ENCODE data around the gene KATNBL1.
"Not testable (repeated sequence)": the region's sequence is repeated elsewhere in the genome, so short reads cannot be mapped to it uniquely, and the experiment has no call there.

KATNBL1 gene

DNA sequence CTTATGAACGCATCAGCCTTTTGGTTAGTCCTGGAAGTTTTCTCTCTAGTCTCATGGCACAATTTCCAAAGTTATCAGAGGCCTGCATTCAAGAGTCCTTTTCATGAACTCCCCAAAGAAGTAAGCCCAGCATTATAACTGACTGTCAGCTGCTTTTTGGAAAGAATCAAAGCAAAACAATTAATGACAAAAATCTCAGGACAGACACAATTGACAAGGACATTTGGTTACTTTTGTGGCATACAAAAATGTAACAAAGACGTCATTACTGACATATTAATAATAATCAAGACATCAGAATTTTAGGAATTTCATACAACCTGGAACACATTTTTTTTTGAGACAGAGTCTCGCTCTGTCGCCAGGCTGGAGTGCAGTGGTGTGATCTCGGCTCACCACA lies 21.2 kb downstream of the KATNBL1 start:
- DNase-seq: no peak

DNA sequence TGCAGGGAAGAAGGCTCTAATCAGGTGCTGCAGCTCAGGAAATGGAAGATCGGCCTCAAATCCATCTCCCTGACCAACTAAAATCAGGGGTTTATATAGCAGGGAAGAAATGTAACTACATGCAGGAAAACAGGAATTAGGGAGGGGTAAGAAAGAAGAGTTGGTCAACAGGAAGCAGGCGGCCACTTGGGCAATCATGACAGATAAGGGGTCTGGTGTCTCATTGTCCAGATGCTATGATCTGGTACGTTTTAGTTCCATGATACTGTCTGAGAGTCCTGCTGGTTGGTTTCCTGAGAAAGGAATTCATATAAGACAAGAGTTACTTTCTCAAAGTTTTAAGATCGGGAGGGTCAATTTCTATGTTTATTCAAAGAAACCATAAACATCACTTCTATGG lies 24.2 kb downstream of the KATNBL1 start:
- no peak for DNase-seq

DNA sequence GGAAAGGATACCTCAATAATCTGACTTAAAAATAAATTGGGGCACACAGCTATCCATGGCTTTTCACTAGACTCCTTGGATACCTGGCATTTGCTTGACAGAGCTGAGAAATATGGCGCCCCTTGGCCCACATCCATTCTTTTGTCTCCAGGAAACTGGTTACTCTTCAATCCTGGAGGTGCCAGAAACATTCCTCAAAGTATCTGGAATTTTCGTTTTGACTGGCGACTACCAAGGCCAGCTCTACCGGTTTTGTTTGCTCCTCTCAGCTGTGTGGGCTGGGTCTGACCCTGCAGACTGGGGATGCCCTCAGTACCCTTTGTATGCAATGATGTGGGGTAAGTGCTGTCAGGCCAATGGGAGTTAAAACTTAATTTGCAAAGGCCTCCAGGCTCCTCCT lies 27.0 kb downstream of the KATNBL1 start:
- DNase-seq: no peak

DNA sequence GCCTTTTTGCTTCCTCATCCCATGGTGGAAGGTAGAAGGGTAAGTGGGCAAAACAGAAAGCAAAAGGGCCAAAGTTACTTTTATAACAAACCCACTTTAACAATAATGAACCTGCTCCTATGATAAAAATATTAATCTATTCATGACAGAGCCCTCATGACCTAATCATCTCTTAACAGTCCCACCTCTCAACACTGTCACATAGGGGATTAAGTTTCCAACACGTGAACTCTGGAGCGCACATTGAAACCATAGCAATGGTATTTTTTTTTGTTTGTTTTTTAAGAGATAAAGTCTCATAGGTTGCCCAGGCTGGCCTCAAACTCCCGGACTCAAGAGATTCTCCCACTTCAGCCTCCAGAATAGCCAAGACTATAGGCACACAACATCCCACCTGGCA lies 30.7 kb downstream of the KATNBL1 start:
- no peak for DNase-seq

DNA sequence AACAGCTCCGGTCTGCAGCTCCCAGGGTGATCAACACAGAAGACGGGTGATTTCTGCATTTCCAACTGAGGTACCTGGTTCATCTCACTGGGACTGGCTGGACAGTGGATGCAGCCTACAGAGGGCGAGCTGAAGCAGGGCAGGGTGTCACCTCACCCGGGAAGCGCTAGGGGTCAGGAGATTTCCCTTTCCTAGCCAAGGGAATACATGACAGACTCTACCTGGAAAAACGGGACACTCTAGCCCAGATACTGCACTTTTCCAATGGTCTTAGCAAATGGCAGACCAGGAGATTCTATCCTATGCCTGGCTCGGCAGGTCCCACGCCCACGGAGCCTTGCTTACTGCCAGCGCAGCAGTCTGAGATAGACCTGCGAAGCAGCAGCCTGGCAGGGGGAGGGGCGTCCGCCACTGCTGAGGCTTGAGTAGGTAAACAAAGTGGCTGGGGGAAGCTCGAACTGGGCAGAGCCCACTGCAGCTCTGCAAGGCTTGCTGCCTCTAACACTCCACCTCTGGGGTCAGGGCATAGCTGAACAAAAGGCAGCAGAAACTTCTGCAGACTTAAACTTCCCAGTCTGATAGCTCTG lies 43.8 kb downstream of the KATNBL1 start:
- not testable (repeated sequence) for DNase-seq

DNA sequence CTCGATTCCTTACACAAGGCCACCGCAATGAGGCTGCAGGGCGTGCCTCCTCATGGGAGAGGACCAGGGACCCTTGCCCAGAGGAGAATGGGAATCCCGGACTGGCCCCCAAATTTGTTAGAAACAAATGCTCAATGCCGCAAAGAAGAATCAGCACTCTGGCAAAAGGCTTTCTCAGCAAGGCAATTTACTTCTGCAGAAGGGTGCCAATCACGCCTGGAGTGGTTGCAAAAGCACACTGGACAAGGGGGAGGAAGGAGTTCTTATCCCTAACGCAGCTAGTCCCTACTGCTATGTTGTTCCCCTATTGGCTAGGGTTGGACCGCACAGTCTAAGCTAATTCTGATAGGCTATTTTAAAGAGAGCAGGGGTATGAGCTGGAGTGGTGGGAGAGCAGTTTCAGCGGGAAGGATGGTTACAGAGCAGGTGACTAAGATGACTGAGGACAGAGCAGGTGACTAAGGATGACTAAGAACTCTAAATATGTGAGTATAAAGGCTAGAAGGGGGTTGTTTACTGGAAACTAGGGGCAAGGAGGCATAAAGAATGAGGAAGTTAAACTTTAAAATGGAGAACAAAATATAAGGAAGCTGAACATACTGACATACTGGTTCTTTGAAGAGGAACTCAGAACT lies 48.5 kb downstream of the KATNBL1 start:
- DNase-seq: no peak

DNA sequence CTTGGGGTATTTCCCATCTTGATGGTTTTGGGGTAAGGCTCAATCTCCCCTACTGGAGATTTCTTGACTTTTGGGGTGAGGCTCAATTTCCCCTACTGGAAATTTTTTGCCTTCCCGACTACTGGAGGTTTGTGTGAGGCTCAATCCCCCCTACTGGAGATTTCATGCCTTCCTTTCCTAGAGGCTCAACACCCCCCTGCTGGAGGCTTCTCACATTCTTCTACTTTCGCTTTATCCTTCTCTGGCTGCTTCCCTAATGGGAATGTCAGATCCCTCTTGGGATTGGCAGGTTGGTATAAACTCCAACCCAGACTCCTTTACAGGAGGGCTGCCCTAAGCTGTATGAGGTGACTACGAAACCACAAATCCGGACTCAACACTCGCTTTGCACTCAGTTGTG lies 49.2 kb downstream of the KATNBL1 start:
- no peak for DNase-seq

DNA sequence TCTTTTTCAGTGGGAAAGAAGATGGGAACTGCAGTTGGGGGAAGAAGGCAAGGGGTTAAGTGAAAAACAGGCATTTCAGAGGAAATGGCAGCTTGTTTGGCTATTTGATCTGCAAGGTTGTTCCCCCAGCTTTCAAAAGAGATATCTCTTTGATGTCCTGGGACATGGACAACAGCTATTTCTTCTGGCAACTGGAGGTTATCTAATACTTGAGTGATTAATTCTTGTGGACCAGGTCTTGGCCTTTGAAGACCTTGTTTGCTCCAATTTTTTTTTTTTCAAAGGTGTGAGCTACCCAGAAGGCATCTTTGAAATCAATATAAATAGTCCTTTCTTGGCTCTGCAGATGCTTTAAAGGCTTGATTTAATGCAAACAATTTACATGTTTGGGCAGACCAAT lies 51.5 kb downstream of the KATNBL1 start:
- no peak for DNase-seq

DNA sequence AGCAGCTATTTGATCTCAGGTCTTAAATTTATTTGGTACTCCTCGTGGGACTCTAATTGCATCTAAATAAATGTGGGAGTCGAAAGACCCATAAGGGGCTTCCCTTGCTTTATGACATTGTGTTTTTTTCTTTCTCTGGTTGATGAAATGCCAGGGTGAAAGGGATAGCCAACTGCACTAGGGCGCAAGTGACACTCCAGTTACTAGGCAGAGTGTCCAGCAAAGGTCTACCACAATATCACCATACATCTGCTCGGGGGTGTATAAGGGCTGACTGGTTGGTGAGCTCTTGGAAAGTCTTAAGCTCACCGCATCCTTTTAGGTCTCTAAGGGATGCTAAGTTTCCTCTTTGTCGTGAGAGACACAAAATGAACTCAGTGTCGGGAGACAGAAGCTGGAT lies 54.0 kb downstream of the KATNBL1 start:
- no peak for DNase-seq

DNA sequence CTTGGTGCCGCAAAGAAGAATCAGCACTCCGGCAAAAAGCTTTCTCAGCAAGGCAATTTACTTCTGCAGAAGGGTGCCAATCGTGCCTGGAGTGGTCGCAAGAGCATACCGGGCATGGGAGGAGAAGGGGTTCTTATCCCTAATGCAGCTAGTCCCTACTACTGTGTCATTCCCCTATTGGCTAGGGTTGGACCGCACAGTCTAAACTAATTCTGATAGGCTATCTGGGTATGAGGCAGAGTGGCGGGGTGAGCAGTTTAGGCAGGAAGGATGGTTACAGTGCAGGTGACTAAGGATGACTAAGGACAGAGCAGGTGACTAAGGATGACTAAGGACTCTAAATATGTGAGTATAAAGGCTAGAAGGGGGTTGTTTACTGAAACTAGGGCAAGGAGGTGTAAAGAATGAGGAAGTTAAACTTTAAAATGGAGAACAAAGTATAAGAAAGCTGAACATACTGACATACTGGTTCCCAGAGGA lies 55.1 kb downstream of the KATNBL1 start:
- DNase-seq: no peak

DNA sequence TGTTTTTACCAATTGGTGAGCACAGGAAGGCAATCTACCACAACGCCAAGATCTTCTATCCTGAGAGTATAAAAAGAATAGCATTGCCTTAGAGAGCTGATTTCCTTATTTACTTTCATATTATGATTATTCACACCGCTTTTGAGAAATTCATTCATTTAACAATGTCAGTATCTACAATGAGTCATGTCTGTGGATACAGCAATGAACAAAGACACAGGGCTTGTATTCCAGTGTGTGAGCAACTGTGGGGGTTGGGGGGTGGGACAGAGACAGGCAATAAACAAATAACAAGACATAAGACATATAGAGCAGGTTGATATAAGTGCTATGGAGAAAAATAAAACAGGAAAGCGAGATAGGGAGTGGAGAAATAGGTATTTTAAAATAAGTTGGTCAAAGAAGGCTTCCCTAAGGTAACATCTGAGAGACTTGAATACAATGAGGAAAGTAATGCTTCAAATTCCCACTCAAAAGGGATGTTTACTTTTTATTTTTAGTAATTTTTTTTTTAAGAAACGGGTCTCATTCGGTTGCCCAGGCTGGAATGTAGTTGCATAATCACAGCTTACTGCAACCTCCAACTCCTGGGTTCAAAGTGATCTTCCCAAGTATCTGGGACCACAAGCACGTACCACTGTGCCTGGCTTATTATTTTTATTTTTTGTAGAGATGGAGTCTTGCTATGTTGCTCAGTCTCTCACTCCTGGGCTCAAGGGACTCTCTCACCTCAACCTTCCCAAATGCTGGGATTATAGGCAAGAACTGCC lies 62.3 kb downstream of the KATNBL1 start:
- DNase-seq: no peak

DNA sequence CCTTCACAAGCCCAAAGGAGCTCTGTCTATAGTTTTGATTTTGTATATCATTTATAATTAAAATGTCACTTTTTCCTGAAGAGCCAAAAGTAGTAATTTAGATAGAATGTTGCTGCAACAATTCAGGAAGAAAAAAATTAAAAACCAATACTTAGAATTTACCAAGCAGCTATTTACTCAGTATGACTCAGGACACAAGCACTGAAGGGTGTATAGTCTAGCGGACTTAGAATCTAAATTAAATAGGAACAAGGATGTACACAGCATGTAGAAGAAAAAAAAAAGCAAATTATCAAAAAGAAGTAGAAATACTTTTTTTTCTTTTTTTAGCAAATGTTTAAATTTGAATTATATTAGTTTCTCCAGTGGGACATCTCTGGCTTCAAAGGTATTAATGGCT lies 76.4 kb downstream of the KATNBL1 start:
- DNase-seq: no peak

DNA sequence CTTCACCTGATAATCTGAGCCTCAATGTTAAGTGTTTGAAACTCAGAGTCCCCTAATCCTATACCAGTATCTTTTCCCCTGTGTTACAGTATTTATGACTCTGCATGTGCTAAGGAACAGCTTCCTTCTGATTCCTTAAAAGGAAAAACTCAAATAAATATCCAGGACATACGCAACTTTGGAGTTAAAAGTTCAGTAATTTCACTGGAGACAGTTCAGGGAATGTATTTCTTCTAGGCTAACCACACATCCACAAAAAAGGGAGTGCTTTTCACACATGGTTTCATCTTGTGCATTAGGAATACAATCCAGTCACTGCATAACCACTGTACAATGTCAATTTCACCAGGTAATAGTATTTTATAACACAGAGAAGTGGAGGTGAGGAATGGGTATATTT lies 77.0 kb downstream of the KATNBL1 start:
- no peak for DNase-seq

DNA sequence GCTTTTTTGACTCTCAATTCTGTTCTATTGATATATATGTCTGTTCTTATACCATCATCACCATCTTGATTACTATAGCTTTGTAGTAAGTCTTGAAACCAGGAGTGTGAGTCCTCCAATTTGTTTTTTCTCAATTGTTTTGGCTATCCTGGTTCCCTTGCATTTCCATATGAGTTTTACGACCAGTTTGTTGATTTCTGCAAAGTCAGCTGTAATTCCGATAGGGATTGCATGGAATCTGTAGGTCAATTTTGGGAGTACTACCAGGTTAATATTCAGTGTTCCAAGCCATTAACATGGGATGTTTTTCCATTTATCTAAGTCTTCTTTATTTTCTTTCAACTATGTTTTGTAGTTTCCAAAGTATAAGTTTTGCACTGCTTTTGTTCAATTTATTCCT lies 81.0 kb downstream of the KATNBL1 start:
- DNase-seq: no peak

DNA sequence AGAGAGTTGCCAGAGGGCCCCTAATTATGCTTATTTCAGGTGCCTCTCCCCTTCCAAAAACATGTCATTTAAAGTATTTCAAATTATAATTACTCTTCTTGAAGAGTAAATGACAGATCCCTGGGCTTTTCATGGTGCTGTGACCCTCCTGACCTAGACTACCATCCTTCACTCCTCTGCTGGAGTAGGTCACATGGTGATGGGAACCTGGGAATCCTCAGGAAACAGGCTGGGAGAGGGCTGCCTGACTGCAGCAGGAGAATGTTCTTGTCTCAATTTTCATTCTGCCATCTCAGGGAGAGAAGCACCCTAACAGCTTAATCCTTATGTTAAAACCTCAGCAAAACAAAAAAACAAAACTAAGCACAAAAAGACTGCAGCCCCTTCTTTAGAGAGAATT lies 83.4 kb downstream of the KATNBL1 start:
- DNase-seq: no peak

DNA sequence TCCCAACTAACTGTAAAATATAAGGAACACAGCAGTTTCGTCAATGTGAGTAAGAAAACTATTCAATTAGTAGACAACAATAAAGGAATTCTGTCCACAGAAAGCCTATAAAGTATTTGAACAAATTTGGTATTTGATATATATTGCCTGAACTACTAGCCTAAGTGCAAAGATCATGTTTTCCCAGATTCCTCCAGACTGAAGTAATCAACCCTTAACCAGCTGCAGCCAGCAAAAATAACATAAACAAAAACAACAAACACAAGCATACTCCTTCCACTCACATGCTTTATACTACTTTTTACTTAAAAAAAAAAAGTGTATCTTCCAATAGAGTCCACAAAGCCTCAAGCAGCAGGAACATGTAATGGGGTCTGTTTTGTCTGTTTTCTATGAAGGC lies 84.0 kb downstream of the KATNBL1 start:
- DNase-seq: no peak

DNA sequence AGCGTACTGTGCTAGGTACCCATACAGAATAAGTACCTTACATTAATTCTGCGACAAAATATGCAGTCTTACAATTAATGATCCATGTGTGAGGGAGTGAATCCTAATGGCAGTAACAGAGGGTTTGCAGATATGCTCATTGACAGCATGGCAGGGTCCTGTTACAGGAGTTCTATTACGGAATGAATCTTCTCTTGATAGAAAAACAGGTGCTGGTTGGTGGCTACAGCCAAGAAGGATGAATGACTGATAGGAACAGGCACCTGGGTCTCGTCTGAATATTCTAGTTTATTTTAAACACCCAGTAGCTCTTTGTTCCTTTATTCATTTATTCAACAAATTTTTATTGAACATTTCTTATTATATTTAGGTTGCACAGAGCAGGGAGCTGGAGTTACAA lies 85.2 kb downstream of the KATNBL1 start:
- DNase-seq: no peak

DNA sequence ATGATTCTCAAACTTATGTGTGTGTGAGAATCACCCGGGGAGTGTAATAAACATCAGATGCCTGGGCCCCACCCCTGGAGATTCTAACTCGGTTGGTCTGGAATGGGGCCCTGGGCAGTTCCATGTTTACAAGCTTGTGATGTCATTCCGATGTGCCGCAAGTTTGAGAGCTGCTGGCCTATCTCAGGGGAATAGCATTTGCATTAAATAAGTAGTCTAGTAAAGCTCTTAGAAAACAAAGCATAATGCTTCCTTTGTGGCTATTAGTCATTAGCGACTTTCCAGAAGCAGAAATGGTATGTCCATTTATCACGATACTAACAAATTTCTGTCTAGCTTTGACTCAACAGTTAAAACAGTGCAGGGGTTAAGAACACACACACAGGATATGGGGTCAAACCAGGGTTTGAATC lies 87.1 kb downstream of the KATNBL1 start:
- no peak for DNase-seq

DNA sequence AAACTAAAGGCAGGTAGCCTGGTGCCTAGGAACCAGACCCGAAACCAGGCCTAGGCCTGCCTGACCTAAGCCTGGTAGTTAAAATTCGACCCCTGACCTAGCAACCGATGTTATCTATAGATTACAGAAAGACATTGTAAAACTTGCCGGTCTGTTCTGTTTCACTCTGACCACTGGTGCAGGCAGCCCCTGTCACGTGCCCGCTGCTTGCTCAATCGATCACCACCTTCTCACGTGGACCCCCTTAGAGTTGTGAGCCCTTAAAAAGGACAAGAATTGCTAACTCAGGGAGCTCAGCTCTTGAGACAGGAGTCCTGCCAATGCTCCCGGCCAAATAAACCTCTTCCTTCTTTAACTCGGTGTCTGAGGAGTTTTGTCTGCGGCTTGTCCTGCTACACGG lies 88.1 kb downstream of the KATNBL1 start:
- not testable (repeated sequence) for DNase-seq

DNA sequence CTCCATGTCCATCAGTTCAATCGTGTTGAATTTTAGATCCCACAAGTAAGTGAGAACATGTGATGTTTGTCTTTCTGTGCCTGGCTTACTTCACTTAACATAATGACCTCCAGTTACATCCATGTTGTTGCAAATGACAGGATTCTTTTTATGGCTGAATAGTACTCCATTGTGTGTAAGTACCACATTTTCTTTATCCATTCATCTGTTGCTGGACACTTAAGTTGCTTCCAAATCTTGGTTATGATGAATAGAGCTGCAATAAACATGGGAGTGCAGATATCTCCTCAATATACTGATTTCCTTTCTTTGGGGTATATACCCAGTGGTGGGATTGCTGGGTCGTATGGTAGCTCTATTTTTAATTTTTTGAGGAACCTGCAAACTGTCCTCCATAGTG lies 89.5 kb downstream of the KATNBL1 start:
- DNase-seq: not testable (repeated sequence)

DNA sequence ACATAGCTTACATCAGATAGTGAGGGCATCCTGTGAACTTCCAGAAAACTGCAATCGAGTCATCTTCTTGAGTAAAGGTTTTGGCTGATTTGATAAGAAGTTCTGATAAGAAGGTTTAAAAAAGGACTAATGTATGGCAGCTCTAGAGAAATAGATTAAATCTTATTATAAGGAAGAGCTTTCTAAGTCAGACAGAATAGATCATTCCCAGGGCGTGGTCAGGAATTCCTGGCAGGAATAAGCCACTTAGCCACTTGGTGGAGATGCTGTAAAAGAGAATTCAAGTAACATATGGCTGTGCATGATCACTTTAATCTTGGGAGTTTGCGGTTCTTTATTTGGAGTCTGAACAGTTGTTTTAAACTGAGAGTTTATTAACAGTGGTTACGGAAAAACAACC lies 90.6 kb downstream of the KATNBL1 start:
- no peak for DNase-seq

DNA sequence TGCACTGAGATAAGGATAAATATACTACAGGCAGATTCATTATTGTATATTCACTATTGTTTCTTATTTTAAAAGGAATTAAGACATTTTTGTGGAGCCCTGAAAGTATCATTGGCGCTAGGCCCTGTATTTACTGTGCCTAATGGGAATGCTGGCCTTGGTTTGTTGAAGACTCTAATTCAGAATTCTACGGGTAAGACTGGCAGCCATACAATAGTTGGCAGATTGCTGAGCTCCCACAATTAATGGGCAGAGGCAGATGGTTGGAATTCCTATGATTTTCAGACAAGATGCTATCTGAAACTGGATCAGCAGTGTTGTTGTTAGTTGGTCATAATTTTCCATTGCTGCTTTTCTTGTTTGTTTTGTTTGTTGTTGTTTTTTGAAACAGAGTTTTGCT lies 93.3 kb downstream of the KATNBL1 start:
- no peak for DNase-seq

DNA sequence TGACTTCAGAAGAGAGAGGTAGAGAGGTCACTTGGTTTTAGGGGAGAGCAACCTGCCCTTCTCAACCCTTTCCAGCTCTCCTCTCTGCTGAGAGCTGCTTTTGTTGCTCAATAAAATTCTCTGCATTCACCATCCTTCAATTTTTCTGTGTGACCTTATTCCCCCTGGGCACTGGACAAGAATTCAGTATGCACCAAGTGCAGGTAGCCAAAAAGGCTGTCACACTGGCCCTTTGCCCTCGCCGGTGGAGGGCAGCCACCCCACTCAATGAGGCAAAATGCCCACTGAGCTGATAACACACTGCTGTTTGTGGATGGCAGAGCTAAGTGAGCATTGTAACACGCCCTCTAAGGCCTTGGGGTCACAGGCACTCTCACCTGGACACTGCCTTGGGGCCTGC lies 95.2 kb downstream of the KATNBL1 start:
- no peak for DNase-seq

DNA sequence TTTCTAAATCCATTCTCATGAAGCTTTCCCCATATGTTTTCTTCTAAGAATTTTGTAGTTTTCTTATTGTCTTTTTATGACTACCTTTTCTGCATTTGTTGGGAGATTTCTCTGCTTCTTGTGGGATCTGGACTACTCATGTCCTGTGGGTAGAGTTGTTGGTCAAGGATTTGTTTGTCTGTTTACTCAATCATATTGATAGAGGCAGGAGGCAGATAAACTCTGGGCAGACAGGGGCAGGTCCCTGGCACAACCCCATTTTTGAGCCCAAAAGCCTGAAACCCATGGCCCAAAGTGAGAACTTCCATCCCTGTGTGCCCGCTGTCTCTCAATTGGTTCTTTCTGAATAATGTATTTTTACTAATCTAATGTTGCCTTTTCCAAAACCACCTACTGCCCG lies 95.7 kb downstream of the KATNBL1 start:
- DNase-seq: no peak

Measured in RPMI8226 (cell line).